Measurements from ENCODE around the gene PLA2G2F.

- TF ChIP-seq CTCF (conservative IDR thresholded peaks at IDR 0.05; ENCODE audit: low read depth, low read length) (no peak), EZH2 (IDR thresholded peaks at IDR 0.05; ENCODE audit: borderline replicate concordance, low read depth, low read length, poor library complexity, severe bottlenecking) (no peak)
Observed at GRCh38 chr1:20126041-20126805, 12.9 kb upstream of the PLA2G2F start.
